Measurements from ENCODE around the gene MORF4L1.
A peak's percentile ranks its signal among the peaks of the same experiment; 100 is the strongest.
"Not testable (repeated sequence)": the region's sequence is repeated elsewhere in the genome, so short reads cannot be mapped to it uniquely, and the experiment has no call there.

The MORF4L1 gene, protein sequence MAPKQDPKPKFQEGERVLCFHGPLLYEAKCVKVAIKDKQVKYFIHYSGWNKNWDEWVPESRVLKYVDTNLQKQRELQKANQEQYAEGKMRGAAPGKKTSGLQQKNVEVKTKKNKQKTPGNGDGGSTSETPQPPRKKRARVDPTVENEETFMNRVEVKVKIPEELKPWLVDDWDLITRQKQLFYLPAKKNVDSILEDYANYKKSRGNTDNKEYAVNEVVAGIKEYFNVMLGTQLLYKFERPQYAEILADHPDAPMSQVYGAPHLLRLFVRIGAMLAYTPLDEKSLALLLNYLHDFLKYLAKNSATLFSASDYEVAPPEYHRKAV

DNA sequence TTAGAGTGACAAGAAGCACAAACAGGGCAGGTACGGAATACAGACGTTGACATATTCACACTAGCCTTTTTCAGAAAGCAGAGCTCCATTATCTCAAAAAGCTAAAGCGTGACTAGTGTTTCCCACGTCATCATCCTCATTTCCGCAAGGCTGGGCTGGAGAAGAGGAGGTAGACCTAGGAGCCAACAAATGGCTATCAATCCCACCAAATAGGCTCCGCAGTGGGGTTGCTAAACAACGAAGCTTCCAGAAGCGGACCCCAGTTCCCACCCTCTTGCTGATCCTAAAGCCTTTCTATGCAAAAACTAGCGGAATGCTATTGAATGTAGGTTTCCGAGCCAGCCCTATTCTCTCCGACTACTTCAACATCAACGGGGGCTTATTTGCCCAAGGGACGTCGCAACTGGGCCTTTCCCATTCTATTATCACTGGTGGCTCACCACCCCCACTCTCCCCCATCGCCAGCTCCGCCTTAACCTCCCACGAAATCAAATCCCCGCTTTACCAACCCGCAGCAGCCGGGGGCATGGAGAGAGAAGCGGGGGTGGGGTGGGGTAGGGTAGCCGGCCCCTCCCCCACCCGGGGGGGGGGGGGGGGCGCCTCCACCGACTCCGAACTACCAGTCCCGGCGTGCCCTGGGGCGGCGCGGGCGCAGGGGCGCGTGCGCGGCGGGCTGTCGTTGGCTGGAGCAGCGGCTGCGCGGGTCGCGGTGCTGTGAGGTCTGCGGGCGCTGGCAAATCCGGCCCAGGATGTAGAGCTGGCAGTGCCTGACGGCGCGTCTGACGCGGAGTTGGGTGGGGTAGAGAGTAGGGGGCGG is at the start of gene MORF4L1:
MORF4L1 (plus strand) TSS at position 736 of the 817 bp plus-strand sequence. CDS start 128 bp downstream, outside the sequence.
- DNase-seq: peak; percentile 95

DNA sequence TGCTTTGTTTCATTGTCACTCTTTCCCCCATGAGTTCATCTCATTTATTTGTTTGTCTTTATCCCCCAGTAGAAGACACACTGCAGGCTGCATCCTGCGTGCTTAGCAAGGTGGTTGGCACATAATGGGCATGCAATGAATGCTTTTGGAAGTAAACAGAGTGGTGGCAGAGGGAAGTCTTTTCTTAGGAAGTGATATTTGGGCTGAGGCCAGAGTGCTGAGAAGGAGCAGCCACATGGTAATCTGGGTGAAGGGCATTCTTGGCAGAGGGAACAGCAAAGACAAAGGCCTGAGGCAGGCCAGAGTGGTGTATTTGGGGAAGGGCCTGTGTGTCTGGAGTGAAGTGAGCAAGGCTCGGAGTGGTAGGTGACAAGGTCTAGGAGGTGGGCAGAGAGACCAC is 43.8 kb upstream of the MORF4L1 start:
- DNase-seq: no peak

DNA sequence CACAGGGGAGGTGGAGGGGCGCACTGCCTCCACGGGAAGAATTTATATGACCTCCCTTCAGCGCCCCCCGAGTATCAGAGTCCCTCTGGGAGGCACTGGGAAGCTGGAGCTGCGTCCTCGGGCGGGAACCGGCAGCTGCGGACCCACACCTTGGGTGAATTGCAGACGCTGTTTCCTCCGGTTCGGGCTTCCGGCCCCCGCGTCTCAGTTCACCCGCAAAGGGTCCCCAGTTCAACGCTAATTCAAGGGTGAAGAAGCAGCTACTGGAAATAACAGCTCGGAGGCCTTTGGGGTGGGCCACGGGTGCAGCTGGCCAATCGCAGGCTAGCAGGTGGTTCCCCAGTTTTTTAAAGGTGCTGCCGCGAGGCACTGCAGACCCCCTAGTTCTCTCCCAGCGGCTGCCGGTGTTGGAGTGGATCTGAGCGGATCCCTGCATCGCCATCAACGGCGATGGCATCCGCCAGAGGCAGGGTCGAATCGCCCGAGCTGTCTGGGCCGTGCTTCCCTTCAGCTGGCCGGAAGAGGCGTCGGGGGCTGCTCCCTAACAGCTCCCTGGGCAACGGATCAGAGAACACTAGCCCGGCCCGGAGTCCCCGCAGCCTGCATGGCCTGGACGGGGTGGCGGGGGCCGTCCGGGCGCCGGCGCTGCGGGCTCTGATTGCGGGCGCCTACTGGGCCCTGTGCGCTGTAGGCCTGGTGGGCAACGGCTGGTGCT is 42.0 kb upstream of the MORF4L1 start:
- DNase-seq: no peak

DNA sequence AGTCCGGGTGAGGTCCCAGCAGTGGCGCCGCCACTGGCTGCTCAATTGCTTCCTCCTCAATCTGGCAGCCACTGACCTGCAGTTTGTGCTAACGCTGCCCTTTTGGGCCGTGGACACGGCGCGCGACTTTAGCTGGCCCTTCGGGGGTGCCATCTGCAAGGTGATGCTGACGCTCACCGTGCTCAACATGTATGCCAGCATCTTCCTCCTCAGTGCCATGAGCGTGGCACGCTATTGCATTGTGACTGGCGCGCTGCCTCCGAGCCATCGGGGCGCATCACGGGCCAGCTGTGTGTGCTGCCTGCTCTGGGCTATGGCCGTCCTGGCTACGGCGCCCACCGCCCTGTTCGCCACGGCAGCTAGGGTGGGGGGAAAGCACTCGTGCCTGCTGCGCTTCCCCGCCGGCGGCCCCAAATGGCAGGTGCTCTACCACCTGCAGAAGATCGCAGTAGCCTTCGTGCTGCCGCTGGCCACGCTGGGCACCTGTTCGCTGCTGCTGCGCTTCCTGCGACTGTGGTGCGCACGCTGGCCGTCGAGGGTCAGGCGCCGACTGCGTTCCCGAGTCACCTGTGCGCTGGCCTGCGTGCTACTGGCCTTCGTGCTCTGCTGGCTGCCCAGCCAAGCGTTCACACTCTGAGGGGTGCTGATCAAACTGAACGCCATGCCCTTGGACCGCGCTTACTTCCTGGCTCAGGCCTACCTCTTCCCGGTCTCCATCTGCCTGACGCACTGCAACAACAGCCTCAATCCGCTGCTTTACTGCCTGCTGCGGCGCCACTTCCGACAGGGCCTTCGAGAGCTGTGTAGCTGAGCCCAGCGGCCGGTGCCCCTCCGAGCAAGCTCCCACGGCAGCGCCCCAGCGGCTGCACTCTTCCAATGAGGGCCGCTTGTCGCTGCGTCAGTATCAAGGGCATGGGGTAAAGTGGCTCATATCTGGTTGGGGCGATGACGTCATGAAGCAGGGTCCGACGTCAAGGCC is 41.2 kb upstream of the MORF4L1 start:
- no peak for DNase-seq

DNA sequence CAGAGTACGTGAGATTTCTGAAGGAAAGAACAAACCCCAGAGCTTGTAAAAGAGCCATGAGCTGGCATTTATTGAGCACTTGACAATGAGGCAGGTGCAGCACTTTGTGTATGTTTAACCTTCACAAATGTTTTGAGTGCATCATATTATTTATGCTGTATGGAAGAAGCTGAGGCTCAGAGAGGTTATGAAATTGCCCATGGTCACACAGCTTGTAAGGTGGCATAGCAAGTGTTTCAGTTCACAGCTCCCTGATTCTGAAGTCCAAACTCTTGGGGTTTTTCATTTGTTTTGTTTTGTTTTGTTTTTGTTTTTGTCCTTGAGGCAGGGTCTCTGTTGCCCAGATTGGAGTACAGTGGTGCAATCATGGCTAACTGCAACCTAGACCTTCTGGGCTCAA is 36.4 kb upstream of the MORF4L1 start:
- DNase-seq: no peak

DNA sequence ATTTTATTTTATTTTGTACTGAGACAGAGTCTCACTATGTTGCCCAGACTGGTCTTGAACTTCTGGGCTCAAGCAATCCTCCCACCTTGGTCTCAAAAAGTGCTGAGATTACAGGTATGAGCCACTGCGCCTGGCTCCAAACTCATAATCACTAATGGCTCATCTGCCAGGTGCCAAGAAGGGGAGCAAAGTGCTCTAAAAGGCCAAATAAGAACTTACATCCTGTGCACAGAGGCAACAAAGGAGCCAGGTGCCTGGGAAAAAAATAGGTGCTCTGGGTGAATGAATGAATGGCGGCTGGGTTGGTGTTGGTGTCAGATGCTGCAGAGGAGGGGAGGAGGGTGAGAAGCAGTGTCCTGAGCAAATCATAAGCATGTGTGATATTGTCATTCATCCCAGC is 35.6 kb upstream of the MORF4L1 start:
- DNase-seq: no peak

DNA sequence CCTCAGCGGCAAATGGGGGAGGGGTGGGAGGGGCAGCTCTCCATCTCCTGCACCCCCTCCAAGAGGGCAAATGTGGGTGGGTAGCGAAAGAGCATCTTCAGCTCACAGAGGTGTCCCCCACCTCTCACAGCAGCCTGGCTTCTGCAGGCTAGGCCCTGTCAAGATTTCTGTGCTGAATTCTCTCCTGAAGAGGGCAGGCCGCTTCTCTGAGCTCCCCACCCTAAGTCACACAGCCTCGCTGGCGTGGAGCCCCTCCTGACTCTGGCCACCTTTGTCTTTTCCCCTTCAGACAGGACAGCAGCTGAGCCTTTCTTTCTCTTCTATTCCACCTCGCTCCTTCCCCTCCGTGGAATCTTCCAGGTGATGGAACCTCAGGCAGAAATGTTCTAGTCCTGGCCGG is 35.1 kb upstream of the MORF4L1 start:
- no peak for DNase-seq

DNA sequence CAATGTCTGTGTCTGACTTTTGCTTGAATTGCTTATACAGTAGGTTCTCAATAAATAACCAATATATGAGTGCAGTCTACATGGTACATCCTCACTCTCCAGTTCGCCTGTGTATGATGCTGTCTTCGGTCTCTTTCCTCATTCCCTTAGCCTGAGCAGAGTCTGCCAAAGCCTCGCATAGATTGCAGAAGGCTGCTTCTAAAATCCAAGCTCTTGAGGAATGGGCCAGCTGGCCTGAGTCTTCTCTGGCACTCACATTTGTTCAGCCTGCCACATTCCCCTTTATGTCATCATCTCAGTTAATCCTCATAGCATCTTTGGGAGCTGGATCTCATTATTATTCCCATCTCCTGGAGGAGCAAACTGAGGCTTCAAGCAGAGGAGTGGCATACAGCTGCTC is 34.2 kb upstream of the MORF4L1 start:
- DNase-seq: no peak

DNA sequence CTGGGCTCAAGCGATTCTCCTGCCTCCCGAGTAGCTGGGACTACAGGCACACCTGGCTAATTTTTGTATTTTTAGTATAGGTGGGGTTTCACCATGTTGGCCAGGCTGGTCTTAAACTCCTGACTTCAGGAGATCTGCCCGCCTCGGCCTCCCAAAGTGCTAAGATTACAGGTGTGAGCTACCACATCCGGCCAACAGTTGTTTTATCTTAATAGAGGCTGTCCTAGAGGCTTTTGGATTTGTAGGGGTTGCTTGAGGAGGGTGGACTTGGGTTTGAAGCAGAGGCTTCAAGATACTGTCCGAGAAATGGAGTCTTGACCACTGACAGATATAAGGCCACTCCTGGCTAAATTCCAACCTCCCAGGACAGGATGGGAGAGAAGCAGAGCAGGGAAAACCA is 33.5 kb upstream of the MORF4L1 start:
- DNase-seq: not testable (repeated sequence)

DNA sequence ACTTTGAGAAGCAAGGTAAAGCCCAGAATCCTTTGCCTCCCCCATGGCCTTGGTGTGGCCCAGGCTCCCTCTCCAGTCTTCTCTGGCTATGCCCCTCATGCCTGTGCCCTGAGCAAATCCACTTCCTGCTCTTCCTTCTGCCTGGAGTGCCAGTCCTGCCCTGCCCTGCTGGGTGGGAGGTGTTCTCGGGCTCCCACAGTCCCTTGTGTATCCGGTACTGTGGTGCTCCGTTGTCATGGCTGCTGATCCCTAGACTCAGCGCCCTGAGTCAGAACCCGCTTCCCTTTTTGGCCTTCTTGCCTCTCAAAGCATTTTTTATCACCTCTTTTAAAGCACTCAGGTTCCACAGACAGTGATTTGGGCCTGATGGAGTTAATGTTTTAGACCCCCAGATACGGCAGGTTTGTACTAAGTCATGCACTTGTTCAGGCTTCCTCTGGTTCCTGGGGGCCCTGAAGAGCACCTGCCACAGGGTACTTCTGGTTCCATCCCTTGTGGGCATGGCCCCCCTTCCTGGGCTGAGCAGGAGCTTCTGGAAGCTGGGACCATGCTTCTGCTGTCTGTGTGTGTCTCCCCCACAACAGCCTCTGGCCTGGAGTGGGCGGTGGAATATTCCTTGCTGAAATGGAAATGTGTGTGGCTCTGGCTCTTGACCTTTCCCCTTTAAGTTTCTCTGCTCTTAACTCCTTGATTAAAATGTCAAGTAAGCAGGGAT is 31.9 kb upstream of the MORF4L1 start:
- peak; percentile 50 for DNase-seq

DNA sequence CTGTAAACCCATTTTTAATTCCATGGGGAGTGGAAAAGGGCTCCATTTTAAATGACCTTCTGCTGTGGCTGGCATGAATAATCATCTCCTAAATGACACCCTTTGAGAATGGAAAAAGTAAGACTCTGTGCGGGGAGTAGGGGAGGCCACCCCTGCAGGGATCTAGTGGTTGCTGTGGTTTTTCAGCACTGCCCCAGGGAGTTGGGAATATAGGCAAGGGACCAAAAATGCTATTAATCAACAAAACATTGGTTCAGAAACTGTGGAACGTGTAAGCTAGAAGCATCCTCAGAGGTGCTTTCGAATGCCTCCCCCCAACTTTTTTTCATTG is 31.3 kb upstream of the MORF4L1 start:
- no peak for DNase-seq

DNA sequence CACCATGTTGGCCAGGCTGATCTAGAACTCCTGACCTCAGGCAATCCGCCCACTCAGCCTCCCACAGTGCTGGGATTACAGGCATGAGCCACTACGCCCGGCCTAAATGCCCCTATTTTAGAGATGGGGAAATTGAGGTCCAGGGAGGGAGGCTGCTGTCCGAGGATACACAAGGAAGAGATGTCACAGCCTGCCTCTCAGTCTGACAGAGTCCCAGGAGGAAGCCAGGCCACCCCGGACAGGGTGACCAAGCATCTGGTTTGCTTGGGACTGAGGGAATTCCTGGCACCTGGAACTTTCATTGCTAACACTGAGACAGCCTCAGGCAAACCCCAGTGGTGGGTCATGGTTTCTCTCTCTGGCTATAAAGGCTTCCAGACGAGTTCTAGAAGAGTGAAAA is 30.8 kb upstream of the MORF4L1 start:
- no peak for DNase-seq

DNA sequence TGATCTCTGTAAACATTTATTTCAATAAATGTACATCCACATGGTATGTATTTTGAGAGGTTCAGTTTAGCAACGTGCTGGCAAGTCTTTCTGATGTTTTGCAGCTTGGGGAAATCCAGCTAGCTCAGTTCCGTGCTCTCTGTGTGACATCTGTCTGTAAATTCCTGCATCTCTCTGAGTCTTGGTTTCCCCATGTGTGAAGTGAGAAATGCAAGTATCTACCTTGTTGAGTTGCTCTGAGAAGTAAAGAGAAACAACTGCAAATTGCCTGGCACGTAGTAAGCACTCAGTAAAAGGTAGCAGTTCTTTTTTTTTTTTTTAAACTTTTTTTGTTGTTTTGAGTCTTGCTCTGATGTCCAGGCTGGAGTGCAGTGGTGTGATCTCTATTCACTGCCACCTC is 30.2 kb upstream of the MORF4L1 start:
- no peak for DNase-seq

DNA sequence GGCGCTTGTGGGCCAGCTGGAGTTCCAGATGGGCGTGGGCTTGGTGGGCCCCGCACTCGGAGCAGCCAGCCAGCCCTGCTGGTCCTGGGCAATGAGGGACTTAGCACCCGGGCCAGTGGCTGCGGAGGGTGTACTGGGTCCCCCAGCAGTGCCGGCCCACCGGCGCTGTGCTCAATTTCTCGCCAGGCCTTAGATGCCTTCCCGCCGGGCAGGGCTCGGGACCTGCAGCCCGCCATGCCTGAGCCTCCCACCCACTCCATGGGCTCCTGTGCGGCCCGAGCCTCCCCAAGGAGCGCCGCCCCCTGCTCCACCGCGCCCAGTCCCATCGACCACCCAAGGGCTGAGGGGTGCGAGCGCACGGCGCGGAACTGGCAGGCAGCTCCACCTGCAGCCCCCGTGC is 25.8 kb upstream of the MORF4L1 start:
- not testable (repeated sequence) for DNase-seq

DNA sequence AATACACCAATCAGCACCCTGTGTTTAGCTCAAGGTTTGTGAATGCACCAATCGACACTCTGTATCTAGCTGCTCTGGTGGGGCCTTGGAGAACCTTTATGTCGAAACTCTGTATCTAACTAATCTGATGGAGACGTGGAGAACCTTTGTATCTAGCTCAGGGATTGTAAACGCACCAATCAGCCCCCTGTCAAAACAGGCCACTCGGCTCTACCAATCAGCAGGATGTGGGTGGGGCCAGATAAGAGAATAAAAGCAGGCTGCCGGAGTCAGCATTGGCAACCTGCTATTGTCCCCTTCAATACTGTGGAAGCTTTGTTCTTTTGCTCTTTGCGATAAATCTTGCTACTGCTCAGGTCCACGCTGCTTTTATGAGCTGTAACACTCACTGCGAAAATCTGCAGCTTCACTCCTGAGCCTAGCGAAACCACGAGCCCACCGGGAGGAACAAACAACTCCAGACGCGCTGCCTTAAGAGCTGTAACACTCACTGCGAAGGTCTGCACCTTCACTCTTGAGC is 25.2 kb upstream of the MORF4L1 start:
- DNase-seq: not testable (repeated sequence)

DNA sequence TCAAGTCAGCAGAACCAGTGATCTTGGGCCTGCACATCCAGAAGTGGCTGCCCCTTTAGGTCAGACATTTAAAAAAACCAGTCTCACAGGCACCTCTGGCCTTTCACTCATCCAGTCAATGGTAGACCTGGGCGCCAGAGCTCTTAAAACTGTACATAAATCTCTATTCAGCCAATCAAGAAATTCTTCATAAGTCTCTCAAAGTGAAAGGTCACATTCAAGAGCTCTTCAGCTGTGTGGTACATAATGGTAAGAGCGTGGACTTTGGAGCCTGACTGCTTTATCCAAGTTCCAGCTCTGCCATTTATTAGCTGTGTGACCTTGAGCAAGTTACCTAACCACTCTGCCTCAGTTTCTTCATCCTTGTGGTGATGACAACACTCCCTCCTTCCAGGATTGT is 22.3 kb upstream of the MORF4L1 start:
- DNase-seq: no peak

DNA sequence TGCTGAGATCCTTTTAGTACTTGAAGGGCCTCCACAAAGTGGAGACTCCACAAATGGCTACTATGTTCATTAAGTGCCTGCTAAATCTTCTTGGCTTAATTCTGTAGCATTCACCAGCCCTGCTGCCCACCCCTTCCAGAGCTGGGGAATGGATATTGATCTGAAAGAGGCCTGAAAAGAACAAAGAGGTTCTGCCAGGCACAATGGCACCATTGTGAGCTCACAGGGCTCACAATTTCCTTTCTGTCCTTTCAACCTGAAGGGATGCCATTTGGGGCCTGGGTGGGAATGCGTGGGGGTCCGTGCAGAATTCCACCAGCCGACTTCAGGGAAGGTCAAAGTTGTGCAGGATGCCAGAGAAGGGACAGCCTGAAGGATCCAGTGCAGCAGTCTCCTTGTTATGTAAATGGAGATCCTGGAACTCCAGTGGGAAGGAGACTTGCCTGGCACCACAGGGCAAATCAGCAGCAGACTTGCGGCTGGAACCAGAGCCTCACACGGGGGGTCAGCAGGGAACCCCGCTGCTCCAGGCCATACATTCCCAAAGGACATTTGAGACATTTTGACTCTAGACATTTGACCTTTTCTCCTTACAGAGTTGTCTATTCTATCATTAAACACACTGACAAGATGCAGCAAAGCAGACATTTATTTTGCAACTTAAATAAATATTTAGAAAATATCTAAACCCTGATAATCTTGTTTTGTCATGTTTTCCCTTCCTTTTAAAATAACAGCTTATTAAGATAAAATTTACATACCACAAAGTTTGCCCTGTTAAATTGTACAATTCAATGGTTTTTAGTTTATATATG is 21.5 kb upstream of the MORF4L1 start:
- DNase-seq: no peak

DNA sequence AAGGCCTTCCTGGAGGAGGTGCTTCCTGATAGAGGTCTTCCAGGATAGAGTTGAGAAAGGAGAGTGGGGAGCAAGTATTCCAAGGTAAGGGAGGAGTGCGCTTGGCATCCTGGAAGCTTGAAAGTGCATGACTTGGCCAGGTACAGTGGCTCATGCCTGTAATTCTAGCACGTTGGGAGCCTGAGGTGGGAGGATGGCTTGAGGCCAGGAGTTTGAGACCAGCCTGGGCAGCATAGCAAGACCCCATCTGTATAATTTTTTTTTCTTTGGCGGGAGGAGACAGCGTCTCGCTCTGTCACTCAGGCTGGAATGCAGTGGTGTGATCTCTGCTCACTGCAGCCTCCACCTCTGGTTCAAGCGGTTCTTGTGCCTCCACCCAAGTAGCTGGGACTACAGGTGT is 19.2 kb upstream of the MORF4L1 start:
- DNase-seq: no peak

DNA sequence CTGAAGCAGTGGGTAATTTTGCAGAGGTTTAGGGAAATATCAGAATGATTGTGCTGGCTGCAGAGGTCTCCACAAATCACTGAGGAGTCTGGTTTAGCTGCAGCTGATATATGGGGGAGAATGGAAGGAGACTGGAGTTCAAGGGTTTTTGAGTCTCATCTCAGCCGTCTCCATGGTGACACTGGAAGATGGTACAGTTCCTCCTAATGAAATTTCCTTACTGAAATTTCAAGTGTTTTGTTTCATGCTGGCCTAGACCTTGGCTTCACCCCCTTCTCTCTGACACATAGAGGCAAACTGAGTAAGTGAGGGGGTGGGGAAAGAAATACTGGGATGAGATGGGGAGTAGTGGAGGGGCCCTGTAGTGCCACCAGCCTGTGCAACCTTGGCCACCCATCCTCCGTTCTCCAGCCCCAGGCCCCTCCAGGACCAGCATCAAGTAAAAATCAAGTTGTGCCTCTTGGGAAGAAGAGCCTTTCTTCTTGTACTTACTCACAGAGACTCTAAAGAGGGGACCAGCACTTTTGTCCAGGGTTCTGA is 17.8 kb upstream of the MORF4L1 start:
- DNase-seq: no peak

DNA sequence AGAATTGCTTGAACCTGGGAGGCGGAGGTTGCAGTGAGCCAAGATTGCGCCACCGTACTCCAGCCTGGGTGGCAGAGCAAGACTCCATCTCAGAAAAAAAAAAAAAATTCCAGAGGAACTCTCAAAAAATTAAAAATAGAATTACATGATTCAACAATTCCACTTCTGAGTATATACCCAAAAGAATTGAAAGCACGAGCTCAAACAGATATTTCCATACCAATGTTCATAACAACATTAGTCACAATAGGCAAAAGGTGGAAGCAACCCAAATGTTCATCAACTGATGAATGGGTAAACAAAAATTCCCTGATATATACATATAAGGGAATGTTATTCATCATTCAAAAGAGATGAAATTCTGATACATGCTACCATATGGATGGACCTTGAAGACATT is 16.9 kb upstream of the MORF4L1 start:
- DNase-seq: no peak

Data from inflammatory macrophage treated with lipopolysaccharide for 4 hours (primary cell).